ENCODE measurements around the gene KRTAP20-1. TPM values are rescaled to one million over a fixed set of nuclear protein-coding genes. Genes with fewer than 3 reads are reported as not detected.

Gene KRTAP20-1
- not detected for total RNA-seq

- no peak for DNase-seq
Measured at GRCh38 chr21:30616125-30616524, at the start of gene KRTAP20-1. TSS of gene KRTAP20-1 (plus strand) at chr21:30616425. CDS start at chr21:30616455, 30 bp downstream.

GRCh38 chr21:30567617-30568016, 48.6 kb upstream of the KRTAP20-1 start:
- no peak for DNase-seq

- DNase-seq: no peak
Measured at GRCh38 chr21:30577766-30578165, 38.5 kb upstream of the KRTAP20-1 start.

GRCh38 chr21:30579346-30579745, 36.9 kb upstream of the KRTAP20-1 start:
- DNase-seq: no peak

- DNase-seq: no peak
Measured at GRCh38 chr21:30580132-30580531, 36.1 kb upstream of the KRTAP20-1 start.

GRCh38 chr21:30582870-30583269, 33.4 kb upstream of the KRTAP20-1 start:
- DNase-seq: no peak

- DNase-seq: no peak
Measured at GRCh38 chr21:30590297-30590696, 25.9 kb upstream of the KRTAP20-1 start, which contains the start of gene KRTAP22-2. TSS of gene KRTAP22-2 (minus strand) at chr21:30590397.

GRCh38 chr21:30592140-30592539, 24.1 kb upstream of the KRTAP20-1 start, which contains the start of gene KRTAP6-3:
TSS of gene KRTAP6-3 (plus strand) at chr21:30592440. CDS start at chr21:30592446, 6 bp downstream.
- DNase-seq: no peak

- no peak for DNase-seq
Measured at GRCh38 chr21:30598802-30599201, 17.4 kb upstream of the KRTAP20-1 start, which contains the start of gene KRTAP6-2. TSS of gene KRTAP6-2 (minus strand) at chr21:30598902. CDS start at chr21:30598874, 28 bp downstream.

GRCh38 chr21:30600787-30601186, 15.4 kb upstream of the KRTAP20-1 start, which contains the start of gene KRTAP22-1:
TSS of gene KRTAP22-1 (plus strand) at chr21:30601087.
- DNase-seq: no peak

GRCh38 chr21:30605968-30606367, 10.3 kb upstream of the KRTAP20-1 start:
- no peak for DNase-seq

- DNase-seq: no peak
Measured at GRCh38 chr21:30612132-30612531, 4.1 kb upstream of the KRTAP20-1 start.

GRCh38 chr21:30613836-30614235, 2.4 kb upstream of the KRTAP20-1 start, which contains the start of gene KRTAP6-1:
TSS of gene KRTAP6-1 (minus strand) at chr21:30613930. CDS start at chr21:30613904, 26 bp downstream.
- no peak for DNase-seq

GRCh38 chr21:30615199-30615598, 1.0 kb upstream of the KRTAP20-1 start:
- DNase-seq: no peak

GRCh38 chr21:30620080-30620479, 3.9 kb downstream of the KRTAP20-1 start:
- no peak for DNase-seq

GRCh38 chr21:30620522-30620921, 4.3 kb downstream of the KRTAP20-1 start, which contains the start of gene KRTAP20-4:
TSS of gene KRTAP20-4 (plus strand) at chr21:30620627.
- DNase-seq: no peak

GRCh38 chr21:30623362-30623761, 7.1 kb downstream of the KRTAP20-1 start:
- DNase-seq: no peak

- no peak for DNase-seq
Measured at GRCh38 chr21:30625449-30626165, 9.4 kb downstream of the KRTAP20-1 start.

- no peak for DNase-seq
Measured at GRCh38 chr21:30628109-30628508, 11.9 kb downstream of the KRTAP20-1 start.

- no peak for DNase-seq
Measured at GRCh38 chr21:30629200-30629599, 13.0 kb downstream of the KRTAP20-1 start.

- DNase-seq: no peak
Measured at GRCh38 chr21:30634906-30635305, 18.7 kb downstream of the KRTAP20-1 start, which contains the start of gene KRTAP20-2. TSS of gene KRTAP20-2 (plus strand) at chr21:30635206. CDS start at chr21:30635264, 58 bp downstream.

GRCh38 chr21:30638686-30639085, 22.5 kb downstream of the KRTAP20-1 start:
- DNase-seq: no peak

GRCh38 chr21:30642564-30642963, 26.3 kb downstream of the KRTAP20-1 start, which contains the start of gene KRTAP20-3:
TSS of gene KRTAP20-3 (plus strand) at chr21:30642864.
- DNase-seq: no peak
